Left hindlimb (tissue), 1 donor: Measurements from ENCODE around the gene GRM6.
A peak's percentile ranks its signal among the peaks of the same experiment; 100 is the strongest.

Experiments
- DNase-seq: peaks from one replicate; pipeline ENCODE4 v3.0.0-alpha.2; 2018

GRM6 gene

GRCh38 chr5:178994580-178995340 is at the start of gene GRM6:
GRM6 (minus strand) TSS chr5:178995320; CDS start chr5:178994944, 376 bp downstream.
- no peak for DNase-seq

- DNase-seq = no peak
Measured at GRCh38 chr5:179044765-179045164, 49.6 kb upstream of the GRM6 start.

- DNase-seq = no peak
Measured at GRCh38 chr5:179033004-179033580, 38.0 kb upstream of the GRM6 start.

DNA sequence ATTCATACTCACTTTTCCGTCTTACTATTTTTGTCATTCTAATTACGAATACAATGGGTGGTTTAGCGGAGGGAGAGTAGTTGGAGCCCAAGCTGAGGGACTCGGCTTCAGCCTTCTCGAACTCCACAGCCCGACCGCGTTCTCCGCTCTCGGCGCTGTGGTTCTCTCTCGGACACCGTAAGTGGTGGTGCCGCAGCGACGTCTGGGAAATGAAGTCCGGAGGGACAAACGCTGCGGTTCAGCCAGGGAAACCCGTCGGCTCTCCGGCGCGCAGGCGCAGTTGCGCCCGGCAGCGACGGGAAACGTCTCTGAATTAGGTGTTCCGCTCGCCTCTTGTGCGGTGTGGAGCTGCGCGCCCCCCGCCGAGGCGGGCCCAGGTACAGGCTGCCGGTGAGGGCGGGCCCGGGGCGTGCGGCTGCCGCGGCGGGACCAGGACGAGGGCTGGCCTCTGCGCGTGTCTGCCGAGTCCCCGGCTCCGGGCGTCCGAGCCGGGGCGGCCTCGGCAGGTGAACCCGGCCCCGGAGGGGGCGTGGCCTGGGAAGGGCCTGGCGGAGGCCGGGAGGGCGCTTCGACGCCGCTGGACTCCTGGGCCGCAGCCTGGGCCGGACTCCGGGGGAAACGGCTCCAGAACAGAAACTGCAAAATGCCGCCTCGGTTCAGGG is 28.5 kb upstream of the GRM6 start, which contains the start of gene ZNF879:
ZNF879 (plus strand) TSS at position 277 of the 662 bp plus-strand sequence. CDS start 1,201 bp downstream, outside the sequence.
- DNase-seq = peak; percentile 96

- no peak for DNase-seq
Measured at GRCh38 chr5:179008667-179009066, 13.5 kb upstream of the GRM6 start.

DNA sequence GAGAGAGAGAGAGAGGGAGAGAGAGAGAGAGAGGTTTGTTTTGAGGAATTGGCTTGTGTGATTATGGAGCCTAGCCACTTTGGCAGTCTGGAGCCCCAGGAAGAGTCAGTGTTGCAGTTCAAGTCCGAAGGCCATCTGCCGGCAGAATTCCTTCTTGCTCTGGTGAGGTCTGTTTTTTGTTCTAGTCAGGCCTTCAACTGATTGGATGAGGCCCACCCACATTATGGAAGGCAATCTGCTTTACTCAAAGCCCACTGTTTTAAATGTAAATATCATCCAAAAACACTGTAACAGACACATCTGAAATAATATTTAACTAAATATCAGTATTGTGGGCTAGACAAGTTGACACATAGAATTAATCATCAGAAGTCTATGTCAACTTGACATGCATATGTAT is 11.4 kb upstream of the GRM6 start:
- DNase-seq = no peak

DNA sequence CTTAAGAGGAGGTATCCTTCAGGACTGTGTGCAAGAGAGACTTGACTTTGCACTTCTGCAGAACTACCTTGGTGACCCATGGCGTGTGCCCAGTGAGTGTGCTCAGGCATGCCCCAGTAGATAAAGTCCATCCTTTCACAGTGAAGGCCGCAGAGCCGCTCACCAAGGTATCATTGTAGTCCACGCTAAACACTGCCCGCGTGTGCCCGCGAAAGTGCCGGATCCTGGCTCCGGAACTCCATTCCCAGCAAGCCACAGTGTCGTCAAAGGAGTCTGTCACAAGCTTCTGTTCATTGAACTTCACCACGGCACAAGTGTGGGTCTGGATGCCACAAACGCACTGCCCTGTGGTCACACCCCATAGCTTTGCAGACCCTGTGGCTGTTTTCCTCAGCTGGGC is 3.3 kb upstream of the GRM6 start:
- no peak for DNase-seq

GRCh38 chr5:178997191-178997590 is 2.1 kb upstream of the GRM6 start:
- DNase-seq = no peak

- no peak for DNase-seq
Measured at GRCh38 chr5:178996156-178996555, 1.0 kb upstream of the GRM6 start.

DNA sequence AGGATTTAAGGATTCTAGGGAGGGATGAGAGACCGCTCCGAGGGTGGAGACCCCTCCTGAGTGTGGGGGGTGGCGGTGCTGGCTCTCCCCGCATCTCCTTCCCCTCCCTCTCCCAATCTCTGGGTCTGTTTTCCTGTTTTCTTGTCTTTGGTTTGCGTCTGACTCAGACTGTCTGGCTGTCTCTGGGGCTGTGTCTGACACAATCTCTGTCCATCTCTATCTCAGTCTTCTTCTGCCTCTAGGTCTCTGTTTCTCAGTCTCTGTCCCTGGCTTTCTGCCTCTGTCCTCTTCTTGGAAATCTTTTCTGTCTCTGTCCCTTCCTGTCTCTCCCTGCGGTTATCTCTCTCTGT is 196 bp upstream of the GRM6 start:
- DNase-seq = no peak

DNA sequence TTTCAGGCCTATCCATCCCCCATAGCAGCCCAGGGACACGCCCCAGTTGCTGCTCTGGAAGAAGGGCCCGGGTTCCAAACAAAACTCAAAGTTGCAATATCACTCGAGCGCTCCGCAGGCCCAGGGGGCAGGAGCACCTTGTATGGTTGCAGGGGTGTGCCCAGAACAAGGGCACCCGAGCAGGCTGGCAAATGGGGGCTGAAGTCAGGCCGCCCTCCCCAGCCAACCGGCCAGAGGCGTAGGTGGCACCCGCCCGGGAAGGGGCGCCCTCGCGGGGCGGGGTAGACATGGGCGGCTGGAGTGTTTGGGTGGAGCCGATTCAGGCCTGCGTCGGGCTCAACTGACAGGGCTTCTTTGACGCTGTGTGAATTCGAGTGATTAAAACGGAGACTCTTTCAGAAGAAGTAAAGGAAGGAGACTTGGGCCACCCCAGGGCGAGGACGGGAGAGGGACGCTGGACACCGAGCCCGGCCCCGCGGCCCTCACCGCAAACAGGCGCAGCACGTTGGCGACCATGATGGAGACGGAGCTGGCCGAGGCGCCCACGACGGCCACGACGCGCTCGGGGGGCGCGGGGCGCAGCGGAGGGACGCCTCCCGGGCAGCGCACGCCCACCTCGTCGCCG is 1.1 kb downstream of the GRM6 start:
- DNase-seq = no peak

DNA sequence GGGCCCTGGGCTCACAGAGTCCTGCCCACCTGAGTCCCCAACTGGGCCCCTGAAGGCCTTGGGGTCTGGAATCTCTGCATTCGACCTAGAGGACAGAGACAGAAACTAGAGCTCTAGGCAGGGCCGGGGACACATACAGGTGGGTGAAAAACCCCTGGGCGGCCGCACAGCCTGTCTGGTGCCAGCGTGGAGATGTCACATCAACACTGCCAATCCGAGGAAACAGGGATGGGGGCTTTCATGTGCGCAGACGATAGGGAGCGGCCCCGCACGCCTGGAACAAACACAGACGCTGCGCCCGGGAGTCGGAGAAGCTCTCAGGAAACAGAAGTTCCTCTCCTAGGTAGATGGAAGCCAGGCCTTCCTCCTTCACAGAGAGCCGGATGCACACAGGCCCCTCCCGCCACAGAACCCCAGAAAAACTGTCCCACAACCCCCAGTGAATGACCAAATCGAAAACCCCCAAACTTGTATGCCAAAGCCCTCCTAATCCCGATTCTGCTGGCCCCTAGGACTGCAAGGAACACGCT is 1.8 kb downstream of the GRM6 start:
- no peak for DNase-seq

DNA sequence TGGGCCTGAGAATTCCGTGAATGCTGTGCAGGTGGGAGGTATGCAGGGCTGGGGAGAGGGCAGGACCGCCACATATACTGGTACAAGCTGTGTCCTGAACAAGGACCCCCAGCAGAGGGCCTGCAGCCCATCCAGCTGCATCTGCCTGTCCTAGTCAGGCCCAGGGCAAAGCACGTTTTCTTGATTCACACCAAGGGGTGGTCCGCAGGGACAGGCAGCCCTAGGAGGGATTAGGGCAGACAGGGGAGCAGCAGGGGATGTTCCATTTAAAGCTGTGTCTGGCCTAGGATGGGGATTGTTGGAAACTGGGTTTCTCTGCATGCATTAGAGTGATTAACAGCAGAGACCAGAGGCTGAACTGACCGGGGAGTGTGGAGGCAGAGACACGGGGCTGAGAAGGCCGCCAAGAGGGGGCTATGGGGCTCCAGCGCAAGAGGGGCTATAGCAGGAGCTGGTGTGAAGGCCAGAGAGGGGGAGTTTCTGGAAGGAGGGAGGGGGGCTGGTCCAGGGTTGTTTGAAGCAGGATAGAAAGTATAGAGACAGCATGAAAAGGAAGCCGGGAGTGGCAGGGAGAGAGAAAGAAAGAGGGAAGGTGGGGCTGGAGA is 2.7 kb downstream of the GRM6 start:
- DNase-seq = no peak

- DNase-seq = no peak
Measured at GRCh38 chr5:178991190-178992145, 3.7 kb downstream of the GRM6 start.

GRCh38 chr5:178990491-178990890 is 4.6 kb downstream of the GRM6 start:
- no peak for DNase-seq

- no peak for DNase-seq
Measured at GRCh38 chr5:178989311-178989710, 5.8 kb downstream of the GRM6 start.

- DNase-seq = no peak
Measured at GRCh38 chr5:178988436-178989220, 6.5 kb downstream of the GRM6 start.

DNA sequence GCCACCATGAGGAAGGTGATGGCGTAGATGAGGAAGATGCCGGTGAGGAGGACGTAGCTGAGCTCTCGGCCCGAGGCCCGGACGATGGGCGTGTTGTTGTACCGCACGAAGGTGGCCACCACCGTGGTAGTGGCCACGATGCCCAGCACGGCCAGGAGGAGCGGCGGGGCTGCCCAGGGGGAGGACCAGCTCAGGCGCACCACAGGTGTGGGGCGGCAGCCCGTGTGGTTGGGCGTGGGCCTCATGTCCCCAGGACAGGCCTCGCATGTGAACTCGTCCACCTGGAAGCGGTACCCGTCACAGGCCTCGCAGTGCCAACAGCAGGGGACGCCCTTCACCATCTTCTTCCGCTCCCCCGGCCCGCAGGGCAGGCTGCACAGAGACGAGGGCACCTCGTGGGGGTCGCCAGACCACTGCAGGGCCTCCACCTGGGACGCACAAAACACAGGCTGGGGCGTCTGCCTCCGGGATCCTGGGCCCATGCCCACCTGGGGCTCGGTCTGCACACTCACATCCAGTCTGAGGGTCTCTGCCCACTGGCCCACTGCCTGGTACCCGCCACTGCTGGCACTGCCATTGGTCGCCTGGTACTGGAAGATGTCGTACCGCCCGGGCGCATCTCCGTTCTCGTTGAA is 8.7 kb downstream of the GRM6 start:
- DNase-seq = no peak

DNA sequence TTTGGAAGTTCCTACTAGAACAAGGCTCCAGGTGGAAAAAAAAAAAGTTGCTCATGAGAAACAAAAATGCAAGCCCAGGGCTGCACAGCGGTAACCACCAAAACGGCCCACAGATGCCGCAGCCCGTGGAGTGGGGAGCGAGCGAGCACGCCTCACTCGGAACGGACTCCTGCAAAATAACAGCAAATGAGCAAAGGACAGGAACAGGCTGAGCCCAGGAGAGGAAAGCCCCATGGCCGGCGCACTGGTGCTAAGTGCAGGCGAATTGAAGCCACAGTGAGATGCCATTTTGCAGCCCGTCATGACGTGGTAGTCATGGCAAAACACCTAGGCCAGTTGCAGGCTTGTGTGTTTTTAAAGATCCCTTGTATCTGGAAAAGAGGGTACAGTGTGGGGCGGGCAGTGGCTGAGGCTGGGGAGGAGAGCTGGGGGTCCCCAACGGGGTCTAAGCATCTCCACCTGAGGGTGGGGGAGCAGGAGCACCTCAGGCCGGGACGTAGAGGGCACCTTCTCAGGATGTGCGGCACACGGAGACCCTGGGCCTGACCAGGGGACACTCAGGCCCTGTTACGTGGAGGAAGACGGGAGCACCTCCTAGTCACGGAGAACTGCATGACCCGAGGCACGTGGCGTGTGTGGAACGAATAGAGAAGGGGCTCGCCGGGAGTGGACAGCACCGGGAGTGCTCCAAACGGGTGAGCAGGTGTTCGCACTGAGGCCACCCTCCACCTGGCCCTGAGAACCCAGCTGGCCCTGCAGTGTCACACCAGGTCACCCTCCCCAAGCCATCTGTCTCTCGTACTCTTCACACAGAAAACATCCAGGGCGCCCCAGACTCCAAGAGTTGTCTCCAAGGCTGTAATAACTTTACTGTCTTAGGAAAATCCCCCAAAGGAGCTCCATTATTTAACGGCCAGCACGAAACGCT is 10.7 kb downstream of the GRM6 start:
- DNase-seq = no peak
